ENCODE results near the gene NCAM2.

- TF ChIP-seq CTCF (IDR thresholded peaks at IDR 0.05): no peak
- TF ChIP-seq POLR2A (IDR thresholded peaks at IDR 0.05): no peak
Measured at GRCh38 chr21:21241391-21241790, 243.2 kb downstream of the NCAM2 start.

All from thyroid gland (tissue), 4 donors.